ENCODE results near the gene IRGQ.
"Not testable (repeated sequence)": the region's sequence is repeated elsewhere in the genome, so short reads cannot be mapped to it uniquely, and the experiment has no call there.

IRGQ gene

DNA sequence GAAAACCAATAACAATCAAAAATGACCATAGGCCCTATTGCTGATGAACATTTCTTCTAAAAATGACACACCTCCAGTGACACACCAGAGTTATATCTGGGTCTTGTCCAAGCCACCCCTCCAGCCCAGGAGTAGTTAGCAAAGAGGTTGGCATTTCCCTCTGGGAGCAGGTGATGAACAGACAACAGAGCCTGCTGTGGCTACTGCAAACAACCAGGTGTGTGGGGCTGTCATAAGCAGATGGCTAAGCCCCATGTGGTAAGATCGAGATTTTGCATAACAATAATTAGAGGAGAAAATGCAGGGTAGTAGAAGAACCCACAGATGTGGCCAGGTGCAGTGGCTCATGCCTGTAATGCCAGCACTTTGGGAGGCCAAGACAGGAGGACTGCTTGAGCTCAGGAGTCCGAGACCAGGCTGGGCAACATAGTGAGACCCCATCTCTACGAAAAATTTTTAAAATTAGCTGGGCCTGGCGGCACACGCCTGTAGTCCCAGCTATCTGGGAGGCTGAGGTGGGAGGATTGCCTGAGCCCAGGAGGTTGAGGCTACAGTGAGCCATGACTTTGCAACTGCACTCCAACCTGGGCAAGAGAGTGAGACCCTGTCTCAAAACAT lies 25.7 kb downstream of the IRGQ start:
- DNase-seq: no peak

DNA sequence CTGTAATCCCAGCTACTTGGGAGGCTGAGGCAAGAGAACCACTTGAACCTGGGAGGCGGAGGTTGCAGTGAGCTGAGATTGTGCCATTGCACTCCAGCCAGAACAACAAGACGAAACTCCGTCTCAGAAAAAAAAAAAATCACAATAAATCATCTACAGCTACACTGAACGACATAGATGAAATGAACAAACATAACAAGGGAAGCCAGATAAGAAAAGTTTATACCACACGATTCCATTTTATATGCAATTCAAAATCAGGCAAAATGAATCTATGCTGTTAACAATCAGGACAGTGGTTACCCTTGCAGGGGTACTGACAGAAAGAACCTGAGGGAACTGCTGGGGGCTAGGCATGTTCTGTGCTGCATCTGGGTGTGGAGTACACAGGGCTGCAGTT lies 26.3 kb downstream of the IRGQ start:
- no peak for DNase-seq

DNA sequence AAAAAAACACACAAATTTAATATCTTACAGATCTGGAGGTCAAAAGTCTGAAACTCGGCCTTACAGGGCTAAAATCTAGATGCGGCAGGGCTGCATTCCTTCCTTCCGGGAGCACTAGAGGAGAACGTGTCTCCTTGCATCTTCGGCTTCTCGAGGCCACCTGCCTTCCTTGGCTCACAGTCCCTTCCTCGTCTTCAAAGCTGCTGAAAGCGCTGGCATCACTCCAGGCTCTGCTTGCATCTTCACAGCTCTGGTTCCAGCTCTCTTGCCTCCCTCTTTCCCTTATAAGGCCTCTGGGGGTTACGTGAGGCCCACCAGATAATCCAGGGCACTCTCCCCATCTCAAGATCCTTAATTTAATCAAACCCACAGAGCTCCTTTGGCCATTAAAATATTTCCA lies 31.1 kb downstream of the IRGQ start:
- DNase-seq: no peak

DNA sequence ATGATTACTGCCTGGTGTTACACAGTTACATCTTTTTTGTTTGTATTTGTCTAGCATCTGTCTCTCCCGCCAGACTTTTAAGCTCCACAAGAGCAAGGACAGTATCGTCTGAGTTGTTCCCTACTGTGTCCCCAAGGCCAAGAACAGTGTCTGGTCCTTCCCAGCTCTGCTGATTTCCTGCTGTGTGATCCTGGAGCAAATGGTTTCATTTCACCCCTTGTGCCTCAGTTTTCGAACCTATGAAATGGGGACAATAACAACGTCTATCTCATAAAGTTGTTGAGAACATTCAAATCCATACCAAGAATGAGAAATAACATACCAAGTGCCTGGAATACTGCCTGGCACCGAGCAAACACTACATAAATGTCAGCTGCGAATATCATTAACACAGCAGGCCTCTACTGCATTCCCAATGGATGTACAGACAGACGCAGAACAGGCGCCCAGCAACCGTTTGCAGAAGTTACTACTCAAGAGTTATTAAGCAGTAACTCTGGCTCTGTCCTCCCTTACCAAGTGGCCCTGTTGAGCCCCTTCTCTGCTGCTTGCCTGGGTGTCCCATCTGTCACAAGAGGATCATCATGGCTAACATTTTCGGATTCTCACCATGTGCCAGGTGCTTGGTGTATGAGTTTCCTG lies 32.0 kb downstream of the IRGQ start:
- DNase-seq: no peak

DNA sequence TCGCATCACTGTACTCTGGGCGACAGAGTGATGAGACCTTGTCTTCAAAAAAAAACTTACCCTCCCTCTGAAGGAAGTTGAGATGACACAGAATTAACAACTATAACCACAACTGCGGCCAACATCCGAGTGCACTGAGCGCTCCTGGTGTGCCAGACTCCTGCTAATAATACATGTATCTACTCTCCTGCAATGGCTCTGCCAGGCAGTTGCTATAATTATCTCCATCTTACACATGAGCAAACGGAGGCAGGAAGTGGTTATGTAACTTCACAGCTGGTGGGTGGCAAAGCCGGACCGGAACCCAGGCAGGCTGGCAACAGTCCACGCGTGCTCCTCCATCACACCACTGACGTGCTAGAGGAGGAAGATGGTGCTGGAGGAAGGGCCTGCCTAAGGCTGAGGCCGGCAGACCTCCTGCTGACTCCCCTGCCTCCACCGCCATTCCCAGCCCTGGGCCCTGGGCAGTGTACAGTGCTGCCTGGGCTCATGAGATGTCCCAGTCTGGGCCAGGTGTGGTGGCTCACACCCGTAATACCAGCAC lies 33.2 kb downstream of the IRGQ start:
- DNase-seq: peak; percentile 67

DNA sequence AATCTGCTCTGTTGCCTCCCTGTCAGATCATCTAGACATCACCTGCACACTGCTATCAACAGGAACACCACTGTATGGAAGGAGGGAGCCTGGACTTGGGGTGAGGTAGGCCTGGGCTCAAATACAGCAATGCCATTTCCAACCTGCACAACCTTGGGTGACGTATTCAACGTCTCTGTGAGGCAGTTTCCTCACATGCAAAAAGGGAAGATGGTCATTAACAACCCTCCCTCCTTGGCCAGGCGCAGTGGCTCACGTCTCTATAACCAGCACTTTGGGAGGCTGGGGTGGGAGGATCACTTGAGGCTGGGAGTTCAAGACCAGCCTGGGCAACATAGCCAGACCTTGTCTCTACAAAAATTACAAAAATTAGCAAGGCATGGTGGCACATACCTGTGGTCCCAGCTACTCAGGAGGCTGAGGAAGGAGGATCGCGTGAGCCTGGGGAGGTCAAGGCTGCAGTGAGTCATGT lies 33.7 kb downstream of the IRGQ start:
- no peak for DNase-seq

DNA sequence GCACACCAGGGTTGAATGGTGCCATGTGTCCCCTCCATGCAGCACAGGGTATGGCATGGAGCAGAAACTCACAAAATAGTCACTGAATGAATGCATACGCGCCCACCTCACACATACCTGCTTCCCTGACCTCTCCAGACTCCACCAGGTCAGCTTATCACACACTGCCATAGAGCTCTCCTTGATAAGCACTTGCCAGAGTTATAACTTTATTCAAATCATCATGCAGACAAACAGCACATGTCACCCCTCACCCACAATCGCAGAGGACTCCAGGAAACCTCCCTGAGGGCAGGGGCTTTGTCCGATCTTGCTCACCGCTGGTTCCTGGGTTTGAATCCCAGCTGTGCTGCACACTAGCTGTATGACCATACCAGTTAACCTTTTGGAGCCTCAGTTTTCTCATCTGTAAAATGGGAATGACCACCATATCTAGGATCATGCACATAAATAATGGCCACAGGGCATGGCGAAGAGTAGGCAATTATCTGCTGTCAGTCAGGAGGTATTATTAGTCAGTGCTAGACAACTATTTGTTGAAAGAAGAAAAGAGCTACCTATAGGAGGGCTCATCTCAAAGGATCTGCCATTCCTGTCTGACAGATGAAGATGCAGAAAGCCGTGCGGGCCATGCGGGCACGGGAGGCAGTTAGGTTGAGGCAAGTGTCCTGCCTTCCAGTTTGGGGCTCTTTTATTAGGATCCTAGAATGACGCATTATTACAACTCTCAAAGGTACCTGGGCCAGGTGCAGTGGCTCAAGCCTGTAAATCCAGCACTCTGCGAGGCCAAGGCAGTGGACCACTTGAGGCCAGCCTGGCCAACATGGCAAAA lies 34.6 kb downstream of the IRGQ start:
- no peak for DNase-seq

DNA sequence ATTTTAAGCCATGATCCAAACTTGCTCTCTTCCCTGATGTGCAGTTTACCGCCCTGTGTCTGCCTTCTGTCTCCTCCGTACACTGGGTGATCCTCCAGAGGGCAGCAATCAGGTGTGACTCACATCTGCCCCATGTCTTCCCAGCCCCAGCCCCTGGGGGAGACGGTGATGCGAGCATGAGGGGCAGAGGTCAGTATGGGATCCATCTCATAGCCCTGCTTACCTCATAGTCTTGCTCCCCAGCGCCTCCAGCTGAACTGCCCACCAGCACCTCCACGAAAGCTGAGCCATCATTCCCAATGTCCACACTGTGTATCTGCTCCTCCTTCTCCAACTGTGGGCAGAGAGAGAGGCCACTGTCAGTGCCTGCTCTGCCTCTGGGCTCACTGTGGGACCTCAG lies 35.2 kb downstream of the IRGQ start:
- no peak for DNase-seq

DNA sequence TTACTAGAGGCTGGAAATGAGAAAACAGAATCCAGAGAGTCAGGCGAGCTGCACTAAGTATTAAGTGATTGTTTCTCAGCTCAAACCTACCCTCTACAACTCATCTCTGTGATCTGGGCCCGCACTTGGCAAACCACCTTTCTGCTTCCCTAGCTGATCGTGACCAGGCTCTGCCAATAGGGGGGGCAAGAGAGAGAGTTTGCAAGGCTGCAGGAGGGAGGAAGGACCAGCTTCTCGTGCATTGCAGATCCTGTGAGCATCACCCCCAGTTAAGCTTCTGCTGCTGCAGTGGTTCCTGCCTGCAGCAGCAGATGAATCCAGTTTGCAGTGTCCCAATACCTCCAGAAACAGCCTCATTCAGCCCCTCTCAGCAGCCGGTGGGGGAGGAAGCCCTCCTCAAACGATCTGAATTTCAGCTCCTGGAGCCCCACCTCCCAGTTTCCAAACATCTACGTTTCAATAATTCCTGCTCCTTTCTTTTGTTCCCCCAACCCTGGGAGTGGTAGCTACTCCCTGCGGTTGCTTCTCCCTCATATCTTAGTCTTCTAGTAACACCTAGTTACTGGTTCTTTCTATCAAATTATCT lies 40.7 kb downstream of the IRGQ start:
- DNase-seq: peak; percentile 62

DNA sequence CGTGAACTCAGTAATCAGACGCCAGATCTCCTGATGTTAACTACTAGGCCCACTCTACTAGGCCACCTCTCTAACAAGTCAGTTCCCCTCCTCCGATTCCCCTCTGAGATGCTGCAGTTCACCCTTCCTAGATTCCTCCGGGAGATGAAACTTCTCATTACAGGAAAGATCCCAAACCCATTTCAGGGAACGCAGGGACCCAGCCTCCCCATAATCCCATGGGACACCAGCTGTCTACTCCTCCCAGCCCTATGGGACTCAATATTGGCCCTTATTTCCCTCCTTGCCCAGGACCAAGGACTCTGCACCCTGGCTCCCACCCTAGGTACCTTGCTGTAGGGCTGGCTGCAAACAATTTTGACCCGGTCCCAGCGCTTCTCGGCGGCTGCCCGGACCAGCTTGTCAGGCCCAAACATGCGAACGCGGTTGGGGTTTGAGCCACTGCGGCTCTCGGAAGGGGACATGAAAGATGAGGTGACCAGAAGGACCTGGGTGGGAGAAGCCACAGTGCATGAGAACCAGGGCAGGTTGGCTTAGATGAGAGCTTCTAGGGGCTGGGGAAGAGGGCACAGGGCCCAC lies 41.5 kb downstream of the IRGQ start:
- no peak for DNase-seq

DNA sequence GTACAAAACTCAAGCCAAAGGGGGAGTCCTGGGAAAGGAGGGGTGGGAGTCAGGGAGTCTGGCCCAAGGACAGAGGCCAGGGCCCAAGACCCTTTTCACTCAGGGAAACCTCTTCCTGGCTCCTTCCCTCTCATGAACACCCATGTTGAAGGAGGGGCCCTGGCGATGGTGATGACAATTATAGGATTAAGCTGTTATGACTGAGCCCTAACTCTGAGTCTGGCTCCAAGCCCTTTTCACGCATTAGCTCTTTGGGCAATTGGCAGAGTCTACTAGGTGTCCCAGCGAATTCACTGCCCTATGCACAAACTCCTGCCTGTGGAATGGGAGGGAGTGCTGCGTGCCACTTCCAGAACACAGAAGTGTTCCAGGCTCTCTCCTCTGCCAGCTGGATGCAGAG lies 42.3 kb downstream of the IRGQ start:
- no peak for DNase-seq

DNA sequence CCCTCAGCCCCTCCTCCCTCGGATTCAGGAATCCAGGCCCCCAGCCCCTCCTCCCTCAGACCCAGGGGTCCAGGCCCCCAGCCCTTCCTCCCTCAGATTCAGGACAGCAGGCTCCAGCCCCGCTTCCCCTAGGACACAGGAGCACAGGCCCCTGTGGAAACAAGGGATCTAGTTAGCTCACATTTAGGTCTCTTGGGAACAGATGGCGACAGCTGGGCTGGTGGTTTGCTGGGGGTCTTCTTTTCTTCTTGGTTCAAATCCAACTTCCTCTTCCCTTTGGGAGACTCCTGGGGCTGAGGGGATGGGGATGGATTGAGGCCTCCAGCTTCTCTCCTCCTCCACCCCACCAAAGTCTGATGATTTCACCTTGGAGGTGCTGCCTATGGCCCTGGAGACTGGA lies 43.3 kb downstream of the IRGQ start:
- no peak for DNase-seq

DNA sequence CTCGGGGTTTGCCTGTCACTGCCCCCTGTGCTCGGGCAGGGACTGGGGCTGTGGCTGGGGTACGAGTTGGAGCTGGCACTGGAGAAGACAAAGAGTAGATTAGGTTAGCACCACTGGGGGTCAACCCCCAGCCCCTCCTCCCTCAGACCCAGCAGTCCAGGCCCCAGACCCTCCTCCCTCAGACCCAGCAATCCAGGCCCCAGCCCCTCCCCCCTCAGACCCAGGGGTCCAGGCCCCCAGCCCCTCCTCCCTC lies 43.8 kb downstream of the IRGQ start:
- DNase-seq: no peak

DNA sequence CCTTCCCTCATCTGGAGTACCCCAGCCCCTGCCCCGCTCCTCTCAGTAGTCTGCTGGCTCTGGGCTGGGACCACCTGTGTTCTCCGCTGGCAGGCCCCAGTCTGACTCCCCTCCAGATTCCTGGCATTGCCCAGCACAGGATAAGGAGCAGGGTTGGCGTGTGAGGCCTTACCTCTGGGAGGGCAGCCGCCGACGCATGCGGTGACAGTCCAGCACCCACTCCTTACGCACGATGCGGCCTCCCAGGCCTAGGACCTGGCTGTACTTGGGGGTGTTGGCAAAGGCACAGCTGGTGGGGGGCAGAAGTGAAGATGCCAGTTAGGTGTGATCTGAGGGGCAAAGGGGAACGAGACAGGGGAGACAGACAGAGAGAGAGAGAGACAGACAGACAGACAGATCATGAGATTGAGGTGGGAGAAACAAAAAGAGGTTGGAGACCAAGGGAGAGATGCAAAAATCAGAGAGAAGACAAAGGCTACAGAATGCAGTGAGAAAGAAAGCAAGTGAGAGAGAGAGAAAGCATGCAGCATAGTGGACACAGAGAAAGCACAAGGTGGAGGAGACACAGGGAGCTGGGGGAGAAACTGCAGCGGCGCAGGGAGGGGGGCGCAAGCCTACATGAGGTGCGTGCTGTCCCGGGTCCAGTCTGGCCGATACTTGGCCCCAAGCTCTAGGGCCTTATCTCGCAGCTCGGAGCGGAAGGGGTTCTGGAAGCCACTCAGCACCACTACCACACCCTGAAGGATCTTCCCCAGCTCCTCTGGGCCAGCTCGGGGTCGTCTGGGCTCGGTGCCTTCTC lies 44.3 kb downstream of the IRGQ start:
- no peak for DNase-seq

DNA sequence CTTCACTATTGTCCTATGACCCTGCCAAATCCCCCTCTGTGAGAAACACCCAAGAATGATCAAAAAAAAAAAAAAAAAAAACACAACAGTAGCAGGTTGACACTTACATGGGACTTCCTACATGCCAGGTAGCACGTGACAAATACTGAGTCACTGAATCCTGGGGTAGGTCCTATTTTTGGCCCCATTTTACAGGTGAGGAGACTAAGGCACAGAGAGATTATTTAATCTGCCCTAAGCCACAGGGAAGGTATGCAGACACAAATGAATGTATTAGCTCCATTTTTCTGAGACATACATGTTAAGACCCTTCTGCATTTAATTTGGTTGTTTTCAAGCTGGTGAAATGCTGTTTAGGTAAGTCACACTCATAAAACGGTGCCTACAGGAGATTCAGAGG lies 47.2 kb downstream of the IRGQ start:
- no peak for DNase-seq

DNA sequence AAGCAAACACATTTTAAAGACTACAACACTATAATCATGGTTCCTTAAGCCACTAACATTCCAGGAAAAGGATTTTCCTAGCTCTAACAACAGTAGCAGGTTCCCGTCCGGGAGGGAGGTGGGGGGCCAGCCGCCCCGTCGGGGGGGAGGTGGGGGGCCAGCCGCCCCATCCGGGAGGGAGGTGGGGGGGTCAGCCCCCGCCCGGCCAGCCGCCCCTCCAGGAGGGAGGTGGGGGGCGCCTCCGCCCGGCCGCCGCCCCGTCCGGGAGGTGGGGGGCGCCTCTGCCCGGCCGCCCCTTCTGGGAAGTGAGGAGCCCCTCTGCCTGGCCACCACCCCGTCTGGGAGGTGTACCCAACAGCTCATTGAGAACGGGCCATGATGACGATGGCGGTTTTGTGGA lies 48.0 kb downstream of the IRGQ start:
- DNase-seq: not testable (repeated sequence)

DNA sequence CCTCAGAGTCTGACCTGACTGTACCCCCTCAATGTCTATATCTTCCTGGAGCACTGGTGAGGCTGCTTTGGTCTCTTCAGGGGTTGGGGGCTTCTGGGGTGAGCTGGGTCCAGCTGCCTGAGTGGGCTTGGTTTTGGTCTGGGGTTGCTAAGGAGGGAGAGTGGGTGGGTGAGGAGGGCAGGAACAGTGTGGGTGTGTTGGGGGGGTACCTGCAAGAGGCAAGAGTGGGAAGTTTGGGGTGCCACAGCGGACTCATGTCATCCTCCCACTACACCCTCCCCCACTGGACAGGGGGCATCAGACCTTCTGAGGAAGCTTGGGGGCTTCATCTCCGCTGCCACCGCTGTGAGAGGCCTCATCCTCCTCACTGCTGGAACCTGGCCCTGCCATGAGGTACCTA lies 49.4 kb downstream of the IRGQ start:
- no peak for DNase-seq

DNA sequence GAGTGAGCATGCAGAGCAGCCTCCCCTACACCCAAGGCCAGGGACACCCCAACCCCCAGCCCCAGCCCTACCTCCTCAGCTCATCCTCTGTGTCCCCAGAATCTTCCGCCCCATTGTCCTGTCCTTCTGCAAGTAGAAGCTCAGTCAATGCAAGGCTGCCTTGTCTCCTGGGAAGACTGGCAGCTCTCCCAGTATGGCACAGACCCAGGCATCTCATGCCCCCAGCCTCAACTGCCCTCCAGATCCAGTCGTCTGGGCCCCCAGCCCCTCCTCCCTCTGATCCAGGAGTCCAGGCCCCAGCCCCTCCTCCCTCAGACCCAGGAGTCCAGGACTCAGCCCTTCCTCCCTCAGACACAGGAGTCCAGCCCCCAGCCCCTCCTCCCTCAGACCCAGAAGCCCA lies 50.0 kb downstream of the IRGQ start:
- no peak for DNase-seq

DNA sequence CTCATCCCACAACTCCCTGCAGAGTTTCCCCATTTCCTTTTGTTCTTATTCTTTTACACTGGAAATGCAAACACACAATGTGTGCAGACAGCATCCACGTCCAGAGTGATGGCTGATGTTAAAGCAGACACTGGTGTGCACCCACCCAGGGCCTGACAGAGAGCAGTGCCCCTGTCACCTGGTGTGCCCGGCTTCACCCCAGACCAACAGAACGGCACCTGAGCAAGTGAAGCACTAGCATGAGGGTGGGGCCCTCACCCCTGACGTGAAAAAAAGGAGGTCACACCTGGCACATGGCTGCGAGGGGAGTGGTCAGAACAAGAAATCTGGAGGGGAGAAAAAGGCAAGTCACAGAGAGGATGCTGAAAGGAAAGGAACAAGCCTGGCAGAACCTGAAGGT lies 50.7 kb downstream of the IRGQ start:
- DNase-seq: no peak

DNA sequence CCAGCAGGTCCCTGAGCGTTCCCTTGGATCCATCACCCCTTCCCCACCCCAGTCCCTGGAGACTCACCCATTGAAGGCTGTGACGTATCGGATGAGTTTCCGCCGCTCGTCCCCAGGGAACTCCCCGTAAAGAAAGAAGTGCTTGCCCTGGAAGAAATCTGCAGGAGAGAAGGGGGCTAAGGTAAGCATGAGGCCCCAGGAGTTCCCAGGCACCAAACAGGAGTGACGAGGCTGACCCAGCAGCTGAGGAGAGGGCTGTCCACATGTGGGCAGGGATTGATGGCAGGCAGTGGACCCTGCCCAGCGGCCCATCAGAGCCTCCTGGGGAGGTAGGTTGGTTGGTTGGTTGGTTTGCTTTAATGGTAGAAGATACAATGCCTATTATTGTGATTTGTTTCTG lies 51.9 kb downstream of the IRGQ start:
- DNase-seq: no peak

DNA sequence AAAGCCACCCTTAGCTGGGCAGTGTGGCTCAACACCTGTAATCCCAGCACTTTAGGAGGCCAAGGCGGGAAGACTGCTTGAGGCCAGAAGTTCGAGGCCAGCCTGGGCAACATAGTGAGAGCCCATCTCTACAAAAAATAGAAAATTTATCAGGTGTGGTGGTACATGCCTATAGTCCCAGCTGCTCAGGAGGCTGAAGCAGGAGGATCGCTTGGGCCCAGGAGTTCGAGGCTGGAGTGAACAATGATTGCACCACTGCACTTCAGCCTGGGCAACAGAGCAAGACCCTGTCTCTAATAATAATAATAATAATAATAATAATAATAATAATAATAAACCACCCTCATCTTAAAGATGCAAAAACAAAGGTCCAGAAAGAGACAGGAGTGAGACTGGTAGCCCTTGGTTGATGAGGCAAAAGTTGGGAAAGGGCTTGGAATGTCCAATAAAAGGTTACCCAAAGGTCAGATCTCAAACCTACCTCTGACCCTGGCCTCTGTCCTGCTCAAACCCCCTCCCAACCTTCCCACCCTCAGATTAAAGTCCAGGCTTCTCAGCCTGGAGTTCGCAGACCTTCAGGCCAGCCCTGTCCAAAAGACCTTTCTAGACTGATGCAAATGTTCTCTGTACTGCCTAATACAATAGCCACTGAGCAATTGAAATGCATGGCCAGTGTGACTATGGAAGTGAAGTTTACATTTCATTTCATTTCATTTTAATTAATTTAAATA lies 53.8 kb downstream of the IRGQ start:
- no peak for DNase-seq

DNA sequence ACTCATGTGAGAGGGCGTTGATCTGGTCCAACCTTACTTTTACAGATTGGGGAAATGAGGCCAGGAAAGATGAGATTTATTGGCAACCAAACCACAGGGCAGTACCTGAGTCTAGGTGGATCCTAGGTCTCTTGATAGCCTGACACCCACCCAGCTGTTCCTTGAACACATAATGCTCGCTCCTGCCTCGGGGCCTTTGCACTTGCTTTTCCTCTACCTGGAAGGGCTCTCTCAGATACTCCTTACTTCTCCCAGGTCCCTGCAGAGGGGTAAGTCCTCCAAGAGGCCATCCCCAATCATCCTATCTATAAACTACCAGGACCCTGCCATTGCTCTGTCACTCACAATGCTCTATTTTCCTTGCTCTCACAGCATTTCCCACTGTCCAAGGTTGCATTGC lies 55.6 kb downstream of the IRGQ start:
- DNase-seq: no peak
